ENCODE measurements around the gene AATK. TPM values are rescaled to one million over a fixed set of nuclear protein-coding genes. Genes with fewer than 3 reads are reported as not detected.
"Not testable (repeated sequence)": the region's sequence is repeated elsewhere in the genome, so short reads cannot be mapped to it uniquely, and the experiment has no call there.

AATK gene
- total RNA-seq, 2 donors from 2014 or later, result 3.3 to 4.3 TPM

- no peak for TF ChIP-seq CTCF (conservative IDR thresholded peaks at IDR 0.05)
- peak overlapping the region; percentile 60 for H3K27ac ChIP-seq (ENCODE audit: low read depth, low read length)
- no peak overlapping the region for H3K4me3 ChIP-seq (ENCODE audit: low read length)
- H3K27me3 ChIP-seq (ENCODE audit: control insufficient read depth, insufficient read depth, low read length, poor library complexity, severe bottlenecking), result no peaks in the 10 kb centered on the region
- no peak for DNase-seq
- H3K27me3 Mint-ChIP-seq (ENCODE audit: insufficient read depth), result no peaks in the 10 kb centered on the region
- no peak overlapping the region for H3K9ac ChIP-seq (ENCODE audit: extremely low read depth, low read length, poor library complexity, severe bottlenecking)
- no peaks in the 10 kb centered on the region for H3K9me3 ChIP-seq (ENCODE audit: control insufficient read depth, low read length)
- no peaks in the 10 kb centered on the region for H3K4me1 Mint-ChIP-seq
- peaks cover 6% of the 10 kb centered on the region for H3K36me3 Mint-ChIP-seq (ENCODE audit: low read depth)
- H3K4me3 Mint-ChIP-seq, result no peak overlapping the region
- no peak overlapping the region for H3K27ac Mint-ChIP-seq
- H3K4me1 ChIP-seq (ENCODE audit: control insufficient read depth, insufficient read depth, low read length), result no peaks in the 10 kb centered on the region
- H3K9me3 Mint-ChIP-seq, result no peaks in the 10 kb centered on the region
- WGBS, 2 experiments (ENCODE audit: insufficient coverage in 1 of 2, insufficient read length in 1 of 2), result 91 to 98% methylated on average over 23 to 33 of the region's 33 CpGs
- H3K36me3 ChIP-seq (ENCODE audit: control insufficient read depth, insufficient read depth, low read length), result no peaks in the 10 kb centered on the region
Observed at GRCh38 chr17:81082177-81083073, 83.6 kb downstream of the AATK start.

GRCh38 chr17:81081222-81082176, 84.5 kb downstream of the AATK start:
- Histone ChIP-seq H3K9ac (ENCODE audit: extremely low read depth, low read length, poor library complexity, severe bottlenecking) (no peak overlapping the region), H3K27me3 (ENCODE audit: control insufficient read depth, insufficient read depth, low read length, poor library complexity, severe bottlenecking) (no peaks in the 10 kb centered on the region), H3K27ac (ENCODE audit: low read depth, low read length) (no peak overlapping the region), H3K36me3 (ENCODE audit: control insufficient read depth, insufficient read depth, low read length) (no peaks in the 10 kb centered on the region), H3K9me3 (ENCODE audit: control insufficient read depth, low read length) (no peaks in the 10 kb centered on the region), H3K4me1 (ENCODE audit: control insufficient read depth, insufficient read depth, low read length) (no peaks in the 10 kb centered on the region), H3K4me3 (ENCODE audit: low read length) (no peak overlapping the region)
- TF ChIP-seq CTCF (conservative IDR thresholded peaks at IDR 0.05), result no peak
- WGBS, 2 experiments (ENCODE audit: insufficient coverage in 1 of 2, insufficient read length in 1 of 2), result 94 to 95% methylated on average over 22 to 33 of the region's 33 CpGs
- no peak for DNase-seq
- Mint-ChIP-seq H3K4me1 (no peaks in the 10 kb centered on the region), H3K4me3 (no peak overlapping the region), H3K27ac (no peak overlapping the region), H3K9me3 (no peaks in the 10 kb centered on the region), H3K36me3 (ENCODE audit: low read depth) (peaks cover 3% of the 10 kb centered on the region), H3K27me3 (ENCODE audit: insufficient read depth) (no peaks in the 10 kb centered on the region)

- Mint-ChIP-seq H3K36me3 (ENCODE audit: low read depth) (no peaks in the 10 kb centered on the region), H3K9me3 (no peaks in the 10 kb centered on the region), H3K4me1 (no peaks in the 10 kb centered on the region), H3K27me3 (ENCODE audit: insufficient read depth) (no peaks in the 10 kb centered on the region), H3K4me3 (no peak overlapping the region), H3K27ac (no peak overlapping the region)
- Histone ChIP-seq H3K9ac (ENCODE audit: extremely low read depth, low read length, poor library complexity, severe bottlenecking) (no peak overlapping the region), H3K27me3 (ENCODE audit: control insufficient read depth, insufficient read depth, low read length, poor library complexity, severe bottlenecking) (no peaks in the 10 kb centered on the region), H3K27ac (ENCODE audit: low read depth, low read length) (no peak overlapping the region), H3K4me3 (ENCODE audit: low read length) (no peak overlapping the region), H3K4me1 (ENCODE audit: control insufficient read depth, insufficient read depth, low read length) (no peaks in the 10 kb centered on the region), H3K36me3 (ENCODE audit: control insufficient read depth, insufficient read depth, low read length) (no peaks in the 10 kb centered on the region), H3K9me3 (ENCODE audit: control insufficient read depth, low read length) (no peaks in the 10 kb centered on the region)
- 79 to 85% methylated on average over 15 to 19 of the region's 19 CpGs for WGBS, 2 experiments (ENCODE audit: insufficient coverage in 1 of 2, insufficient read length in 1 of 2)
- no peak for TF ChIP-seq CTCF (conservative IDR thresholded peaks at IDR 0.05)
- no peak for DNase-seq
Observed at GRCh38 chr17:81080019-81080418, 86.0 kb downstream of the AATK start.

- not testable (repeated sequence) for H3K27ac ChIP-seq (ENCODE audit: low read depth, low read length); H3K9me3 ChIP-seq (ENCODE audit: control insufficient read depth, low read length); H3K27me3 Mint-ChIP-seq (ENCODE audit: insufficient read depth); H3K4me1 Mint-ChIP-seq; DNase-seq; H3K36me3 ChIP-seq (ENCODE audit: control insufficient read depth, insufficient read depth, low read length); H3K9me3 Mint-ChIP-seq; H3K4me3 ChIP-seq (ENCODE audit: low read length); H3K36me3 Mint-ChIP-seq (ENCODE audit: low read depth); H3K9ac ChIP-seq (ENCODE audit: extremely low read depth, low read length, poor library complexity, severe bottlenecking); H3K4me3 Mint-ChIP-seq; H3K4me1 ChIP-seq (ENCODE audit: control insufficient read depth, insufficient read depth, low read length); H3K27me3 ChIP-seq (ENCODE audit: control insufficient read depth, insufficient read depth, low read length, poor library complexity, severe bottlenecking); H3K27ac Mint-ChIP-seq
- WGBS, 2 experiments (ENCODE audit: insufficient coverage in 1 of 2, insufficient read length in 1 of 2), result 91 to 95% methylated on average over 28 to 45 of the region's 45 CpGs
Observed at GRCh38 chr17:81078026-81078913, 87.8 kb downstream of the AATK start.
